H9 (cell line): Measurements from ENCODE around the gene VPS26A. TPM values are rescaled to one million over a fixed set of nuclear protein-coding genes. Genes with fewer than 3 reads are reported as not detected.

Source experiments
- DNase-seq: peaks from one replicate; pipeline ENCODE4 v3.0.0-alpha.2; 2017
- H2AFZ ChIP-seq: one replicate; pipeline ENCODE4 v1.6.1; 2013; ENCODE audit warnings: mild to moderate bottlenecking, low read length, control low read depth, moderate library complexity
- H2AK5ac ChIP-seq: 2 replicates; pipeline ENCODE4 v1.6.1; 2013; ENCODE audit warnings: low read length, control low read depth, mixed read lengths; ENCODE audit not compliant: insufficient read length
- H2BK120ac ChIP-seq: one replicate; pipeline ENCODE4 v1.6.1; 2013; ENCODE audit warnings: low read depth, mild to moderate bottlenecking, low read length, control low read depth, inconsistent platforms; ENCODE audit not compliant: poor library complexity, severe bottlenecking
- H2BK12ac ChIP-seq: 2 replicates; pipeline ENCODE4 v1.6.1; 2013; ENCODE audit warnings: low read length, control low read depth, mixed read lengths, low read depth; ENCODE audit not compliant: insufficient read length
- H2BK15ac ChIP-seq: 2 replicates; pipeline ENCODE4 v1.6.1; 2013; ENCODE audit warnings: low read depth, low read length, control low read depth
- H2BK20ac ChIP-seq: one replicate; pipeline ENCODE4 v1.6.1; 2013; ENCODE audit warnings: low read depth, mild to moderate bottlenecking, low read length, control low read depth, inconsistent platforms; ENCODE audit not compliant: poor library complexity, severe bottlenecking
- H2BK5ac ChIP-seq: 2 replicates; pipeline ENCODE4 v1.6.1; 2013; ENCODE audit warnings: low read length, control low read depth, mixed read lengths; ENCODE audit not compliant: insufficient read length
- H3K14ac ChIP-seq: 2 replicates; pipeline ENCODE4 v1.6.1; 2013; ENCODE audit warnings: low read length, control low read depth; ENCODE audit not compliant: insufficient read depth
- H3K18ac ChIP-seq: 2 replicates; pipeline ENCODE4 v1.6.1; 2013; ENCODE audit warnings: low read depth, mild to moderate bottlenecking, mixed read lengths, low read length, control low read depth; ENCODE audit not compliant: insufficient read length
- H3K23ac ChIP-seq: 2 replicates; pipeline ENCODE4 v1.6.1; 2013; ENCODE audit warnings: low read length, control low read depth, mixed read lengths, low read depth; ENCODE audit not compliant: insufficient read length
- H3K23me2 ChIP-seq: 2 replicates; pipeline ENCODE4 v1.6.1; 2013; ENCODE audit warnings: low read depth, mild to moderate bottlenecking, mixed read lengths, low read length, control low read depth; ENCODE audit not compliant: insufficient read length, poor library complexity, severe bottlenecking
- H3K27ac ChIP-seq: 2 replicates; pipeline ENCODE4 v1.5.1; 2013; ENCODE audit warnings: low read length, control low read depth, mixed read lengths, low read depth; ENCODE audit not compliant: insufficient read length
- H3K27me3 ChIP-seq: 2 replicates; pipeline ENCODE4 v1.6.1; 2013; ENCODE audit warnings: low read length, control low read depth, inconsistent platforms; ENCODE audit not compliant: insufficient read depth
- H3K4ac ChIP-seq: 2 replicates; pipeline ENCODE4 v1.6.1; 2013; ENCODE audit warnings: low read depth, mild to moderate bottlenecking, control low read depth, inconsistent platforms, low read length, moderate library complexity
- H3K4me1 ChIP-seq: 2 replicates; pipeline ENCODE4 v1.6.1; 2013; ENCODE audit warnings: low read length, control low read depth, inconsistent platforms; ENCODE audit not compliant: insufficient read depth
- H3K4me2 ChIP-seq: 2 replicates; pipeline ENCODE4 v1.6.1; 2013; ENCODE audit warnings: low read length, control low read depth, mixed read lengths; ENCODE audit not compliant: insufficient read length, insufficient read depth
- H3K56ac ChIP-seq: 2 replicates; pipeline ENCODE4 v1.6.1; 2013; ENCODE audit warnings: low read depth, mild to moderate bottlenecking, mixed read lengths, low read length, control low read depth; ENCODE audit not compliant: insufficient read length
- H3K79me1 ChIP-seq: 2 replicates; pipeline ENCODE4 v1.6.1; 2013; ENCODE audit warnings: low read depth, mild to moderate bottlenecking, moderate library complexity, low read length, control low read depth, inconsistent platforms; ENCODE audit not compliant: insufficient read depth, poor library complexity, severe bottlenecking
- H3K79me2 ChIP-seq: 2 replicates; pipeline ENCODE4 v1.6.1; 2013; ENCODE audit warnings: low read length, control low read depth, inconsistent platforms; ENCODE audit not compliant: insufficient read depth
- H3K9ac ChIP-seq: 2 replicates; pipeline ENCODE4 v1.6.1; 2013; ENCODE audit warnings: low read length, control low read depth, mixed read lengths; ENCODE audit not compliant: insufficient read length; ENCODE audit errors: extremely low read depth
- H3K9me3 ChIP-seq: one replicate; pipeline ENCODE4 v1.6.1; 2013; ENCODE audit warnings: low read depth, low read length, inconsistent platforms; ENCODE audit not compliant: control insufficient read depth
- H3T11ph ChIP-seq: one replicate; pipeline ENCODE4 v1.6.1; 2013; ENCODE audit warnings: mild to moderate bottlenecking, low read length, control low read depth, inconsistent platforms
- H4K20me1 ChIP-seq: one replicate; pipeline ENCODE4 v1.6.1; 2013; ENCODE audit not compliant: control insufficient read depth, insufficient read length, insufficient read depth
- H4K5ac ChIP-seq: 2 replicates; pipeline ENCODE4 v1.6.1; 2013; ENCODE audit warnings: low read depth, mild to moderate bottlenecking, mixed read lengths, low read length, control low read depth; ENCODE audit not compliant: insufficient read length
- H4K8ac ChIP-seq: replicated peaks from 2 replicates; pipeline ENCODE4 v1.6.1; 2013; ENCODE audit warnings: low read length, control low read depth, mixed read lengths, low read depth; ENCODE audit not compliant: insufficient read length
- H4K91ac ChIP-seq: 2 replicates; pipeline ENCODE4 v1.6.1; 2013; ENCODE audit warnings: low read depth, mild to moderate bottlenecking, moderate library complexity, mixed read lengths, low read length, control low read depth; ENCODE audit not compliant: insufficient read length
- H3K27ac Mint-ChIP-seq, 3 experiments: 2 replicates in 2 of 3; 3 replicates in 1 of 3; pipeline ENCODE4 v1.8.0; 2020 to 2021; ENCODE audit warnings: mixed read lengths in 3 of 3, mild to moderate bottlenecking in 1 of 3, moderate library complexity in 1 of 3
- H3K27me3 Mint-ChIP-seq: 2 replicates; pipeline ENCODE4 v1.8.0; 2021; ENCODE audit warnings: low read depth, mild to moderate bottlenecking, moderate library complexity, mixed read lengths
- H3K36me3 Mint-ChIP-seq, 3 experiments: 2 replicates in 2 of 3; 3 replicates in 1 of 3; pipeline ENCODE4 v1.8.0; 2020 to 2021; ENCODE audit warnings: low read depth in 3 of 3, mixed read lengths in 3 of 3; ENCODE audit not compliant: insufficient read depth in 1 of 3
- H3K4me1 Mint-ChIP-seq, 2 experiments: 2 replicates each; pipeline ENCODE4 v1.8.0; 2020; ENCODE audit warnings: mixed read lengths in 2 of 2
- H3K4me3 Mint-ChIP-seq, 2 experiments: 2 replicates in 1 of 2; 3 replicates in 1 of 2; pipeline ENCODE4 v1.8.0; 2020 to 2021; ENCODE audit warnings: mild to moderate bottlenecking in 2 of 2, mixed read lengths in 2 of 2, moderate library complexity in 1 of 2
- H3K9me3 Mint-ChIP-seq, 2 experiments: 2 replicates in 1 of 2; 3 replicates in 1 of 2; pipeline ENCODE4 v1.8.0; 2020; ENCODE audit warnings: mild to moderate bottlenecking in 2 of 2, mixed read lengths in 2 of 2, moderate library complexity in 1 of 2
- CTCF ChIP-seq: fragments of 200-600 bp; sonication (generic); conservative IDR thresholded peaks from 3 replicates; pipeline ENCODE4 v1.8.0; 2021; ENCODE audit warnings: antibody characterized with exemption, mild to moderate bottlenecking
- WGBS: extraction: QIAGEN DNeasy Blood & Tissue Kit; methylation state at CpG from one replicate; pipeline ENCODE4 v1.1.7; 2013; ENCODE audit warnings: missing lambda C conversion rate, low lambda C conversion rate, mixed read lengths; ENCODE audit not compliant: insufficient read length; ENCODE audit errors: extremely low coverage; 5-methylcytosine and 5-hydroxymethylcytosine counted together
- total RNA-seq: library from RNA; stranded (reverse); gene quantifications from 2 replicates; pipeline ENCODE4 v1.2.1, GENCODE V29; 2021

Gene VPS26A
- total RNA-seq, 1 experiment from 2014 or later = 41.8 TPM

- H2BK120ac ChIP-seq = no peak overlapping the region
- Mint-ChIP-seq H3K4me1 (no peaks in the 10 kb centered on the region), H3K4me3 (no peak overlapping the region), H3K36me3 (no peaks in the 10 kb centered on the region; a peak in 1 of 7 replicates), H3K27me3 (no peaks in the 10 kb centered on the region; the same call in 1 of the 2 replicates), H3K27ac (no peak overlapping the region), H3K9me3 (no peaks in the 10 kb centered on the region)
- no peak for DNase-seq
- H4K20me1 ChIP-seq = no peaks in the 10 kb centered on the region
- H2BK15ac ChIP-seq = no peak overlapping the region
- H3K27ac ChIP-seq = no peak overlapping the region
- H2AK5ac ChIP-seq = no peak overlapping the region
- no peaks in the 10 kb centered on the region for H3K23me2 ChIP-seq
- H3K4ac ChIP-seq = no peak overlapping the region
- H2BK20ac ChIP-seq = no peak overlapping the region
- no peak overlapping the region for H4K8ac ChIP-seq
- H2BK5ac ChIP-seq = no peak overlapping the region
- no peak for TF ChIP-seq CTCF
- no peaks in the 10 kb centered on the region for H3K79me1 ChIP-seq
- no peak overlapping the region for H3K9ac ChIP-seq
- no CpG with 5 or more reads among the region's 3 CpGs for WGBS
- no peak overlapping the region for H3K4me2 ChIP-seq
- H3K79me2 ChIP-seq = no peaks in the 10 kb centered on the region; the same call in 1 of the 2 replicates
- no peak overlapping the region for H3K23ac ChIP-seq
- H3K14ac ChIP-seq = no peak overlapping the region
- H4K5ac ChIP-seq = no peak overlapping the region
- H4K91ac ChIP-seq = no peak overlapping the region
- no peak overlapping the region for H2BK12ac ChIP-seq
- H2AFZ ChIP-seq = no peak overlapping the region
- no peak overlapping the region for H3K18ac ChIP-seq
- H3K27me3 ChIP-seq = no peaks in the 10 kb centered on the region
- no peak overlapping the region for H3T11ph ChIP-seq
- H3K4me1 ChIP-seq = no peaks in the 10 kb centered on the region
- H3K56ac ChIP-seq = no peak overlapping the region
- H3K9me3 ChIP-seq = no peaks in the 10 kb centered on the region
These were observed 19.0 kb downstream of the VPS26A start for GRCh38 chr10:69142983-69143382.
